Epithelial cell of esophagus (primary cell): Measurements from ENCODE around the gene MCL1.
"Not testable (repeated sequence)": the region's sequence is repeated elsewhere in the genome, so short reads cannot be mapped to it uniquely, and the experiment has no call there.

Experiments used
- DNase-seq: peaks from one replicate; pipeline ENCODE4 v3.0.0; 2010; ENCODE audit warnings: low read depth
- H3K4me3 ChIP-seq: 2 replicates; pipeline ENCODE4 v1.5.1; 2011; ENCODE audit warnings: mild to moderate bottlenecking, low read length, control low read depth
- TF ChIP-seq, protein P1 (sequence below): IDR thresholded peaks from 2 replicates; pipeline ENCODE4 v1.5.1; 2011; ENCODE audit warnings: low read depth, mild to moderate bottlenecking, low read length, control low read depth, inconsistent platforms; ENCODE audit not compliant: insufficient read depth; ENCODE audit errors: missing control alignments

MCL1 gene

DNA sequence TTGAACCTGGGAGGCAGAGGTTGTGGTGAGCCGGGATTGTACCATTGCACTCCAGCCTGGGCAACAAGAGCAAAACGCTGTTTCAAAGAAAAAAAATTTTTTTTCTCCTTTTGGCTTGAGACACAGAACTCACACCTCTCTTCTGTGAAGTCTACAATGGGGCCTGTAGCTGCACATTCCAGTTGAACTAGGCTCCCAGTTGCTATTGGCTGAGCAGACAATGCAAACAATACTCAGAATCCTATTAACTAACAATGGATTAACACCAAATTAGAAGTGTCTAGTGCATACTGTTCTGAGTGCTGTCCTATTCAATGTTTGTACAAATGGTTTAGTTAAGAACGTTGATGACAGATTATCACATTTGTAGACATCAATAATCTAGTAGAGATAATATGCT, 17.6 kb upstream of the MCL1 start:
- no peak for DNase-seq
- no peak overlapping the region for H3K4me3 ChIP-seq
- TF ChIP-seq, protein P1, sequence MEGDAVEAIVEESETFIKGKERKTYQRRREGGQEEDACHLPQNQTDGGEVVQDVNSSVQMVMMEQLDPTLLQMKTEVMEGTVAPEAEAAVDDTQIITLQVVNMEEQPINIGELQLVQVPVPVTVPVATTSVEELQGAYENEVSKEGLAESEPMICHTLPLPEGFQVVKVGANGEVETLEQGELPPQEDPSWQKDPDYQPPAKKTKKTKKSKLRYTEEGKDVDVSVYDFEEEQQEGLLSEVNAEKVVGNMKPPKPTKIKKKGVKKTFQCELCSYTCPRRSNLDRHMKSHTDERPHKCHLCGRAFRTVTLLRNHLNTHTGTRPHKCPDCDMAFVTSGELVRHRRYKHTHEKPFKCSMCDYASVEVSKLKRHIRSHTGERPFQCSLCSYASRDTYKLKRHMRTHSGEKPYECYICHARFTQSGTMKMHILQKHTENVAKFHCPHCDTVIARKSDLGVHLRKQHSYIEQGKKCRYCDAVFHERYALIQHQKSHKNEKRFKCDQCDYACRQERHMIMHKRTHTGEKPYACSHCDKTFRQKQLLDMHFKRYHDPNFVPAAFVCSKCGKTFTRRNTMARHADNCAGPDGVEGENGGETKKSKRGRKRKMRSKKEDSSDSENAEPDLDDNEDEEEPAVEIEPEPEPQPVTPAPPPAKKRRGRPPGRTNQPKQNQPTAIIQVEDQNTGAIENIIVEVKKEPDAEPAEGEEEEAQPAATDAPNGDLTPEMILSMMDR, result no peak

DNA sequence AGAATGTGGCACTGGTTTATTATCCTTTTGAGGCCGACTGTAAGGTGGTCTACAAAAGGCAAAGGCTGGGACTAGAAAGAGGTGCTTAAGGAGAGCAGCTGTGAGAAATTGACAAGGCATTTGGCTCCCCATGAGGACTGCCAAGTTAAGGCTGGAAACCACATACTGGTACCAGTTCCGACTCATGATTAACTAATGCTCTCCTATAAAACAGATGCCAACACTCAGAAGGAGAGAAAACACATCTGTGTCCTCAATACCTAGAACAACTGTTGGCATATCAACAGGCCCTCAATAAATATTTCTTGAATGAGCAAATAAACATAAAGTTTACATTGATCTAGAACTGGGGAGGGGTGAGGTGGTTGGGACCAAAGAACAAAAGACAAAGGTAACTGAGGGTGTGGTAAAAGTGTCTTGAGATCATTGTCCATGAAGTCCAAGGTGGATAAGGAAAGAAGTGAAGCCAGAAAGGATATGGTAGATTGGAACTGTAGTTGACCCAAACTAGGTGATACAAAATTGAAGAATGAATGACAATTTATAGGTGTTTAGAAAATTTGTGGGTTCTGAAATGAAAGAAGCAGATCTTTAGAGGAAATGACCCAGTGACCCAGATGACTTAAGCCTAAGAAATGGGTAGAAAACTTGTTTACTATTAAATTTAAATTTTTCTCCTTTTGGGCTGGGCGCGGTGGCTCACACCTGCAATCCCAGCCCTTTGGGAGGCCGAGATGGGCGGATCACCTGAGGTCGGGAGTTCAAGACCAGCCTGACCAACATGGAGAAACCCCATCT, 16.9 kb upstream of the MCL1 start:
- no peak overlapping the region for H3K4me3 ChIP-seq
- DNase-seq, result peak; percentile 45
- TF ChIP-seq, protein P1, result no peak

DNA sequence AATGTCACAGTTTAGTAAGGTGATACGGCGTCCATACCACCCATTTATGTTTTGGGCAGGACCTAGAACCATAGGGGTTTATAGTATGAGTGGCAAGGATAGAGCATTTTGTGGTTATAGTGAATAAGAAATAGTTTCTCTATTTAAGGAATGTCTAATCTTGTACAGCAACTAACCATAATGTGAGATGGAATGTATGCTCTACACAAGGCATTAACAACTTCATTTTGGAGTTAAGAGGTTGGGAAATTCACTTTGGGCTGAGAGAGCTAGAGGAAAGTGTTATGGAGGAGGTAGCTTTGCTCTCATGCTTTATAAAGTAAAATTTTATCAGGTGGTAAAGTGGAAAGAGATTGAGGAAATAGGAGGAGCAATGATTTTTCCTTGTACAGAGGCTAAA, 3.0 kb upstream of the MCL1 start:
- TF ChIP-seq, protein P1, result no peak

DNA sequence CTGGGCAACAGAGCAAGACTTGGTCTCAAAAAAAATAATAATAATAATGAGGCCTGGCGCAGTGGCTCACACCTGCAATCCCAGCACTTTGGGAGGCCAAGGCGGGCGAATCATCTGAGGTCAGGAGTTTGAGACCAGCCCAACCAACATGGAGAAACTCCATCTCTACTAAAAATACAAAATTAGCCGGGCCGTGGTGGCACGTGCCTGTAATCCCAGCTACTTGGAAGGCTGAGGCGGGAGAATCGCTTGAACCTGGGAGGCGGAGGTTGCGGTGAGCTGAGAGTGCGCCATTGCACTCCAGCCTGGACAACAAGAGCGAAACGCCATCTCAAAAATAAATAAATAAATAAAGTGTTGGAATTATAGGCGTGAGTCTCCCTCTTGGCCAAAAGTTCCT, 2.6 kb upstream of the MCL1 start:
- not testable (repeated sequence) for DNase-seq, H3K4me3 ChIP-seq

More for the DNA sequence above, 3.0 kb upstream of the MCL1 start:
- no peak overlapping the region for H3K4me3 ChIP-seq
- DNase-seq, result no peak

DNA sequence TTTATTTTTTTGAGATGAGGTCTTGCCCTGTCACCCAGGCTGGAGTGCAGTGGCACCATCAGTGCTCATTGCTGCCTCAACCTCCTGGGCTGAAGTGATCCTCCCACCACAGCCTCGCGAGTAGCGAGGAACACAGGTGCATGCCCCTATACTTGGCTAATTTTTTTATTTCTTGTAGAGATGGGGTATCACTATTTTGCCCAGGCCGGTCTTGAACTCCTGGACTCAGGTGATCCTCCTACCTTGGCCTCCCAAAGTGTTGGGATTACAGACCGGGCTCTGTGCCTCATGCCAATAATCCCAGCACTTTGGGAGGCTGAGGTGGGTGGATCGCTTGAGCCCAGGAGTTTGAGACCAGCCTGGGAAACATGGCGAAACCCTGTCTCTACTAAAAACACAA, 2.0 kb upstream of the MCL1 start:
- not testable (repeated sequence) for H3K4me3 ChIP-seq, DNase-seq

DNA sequence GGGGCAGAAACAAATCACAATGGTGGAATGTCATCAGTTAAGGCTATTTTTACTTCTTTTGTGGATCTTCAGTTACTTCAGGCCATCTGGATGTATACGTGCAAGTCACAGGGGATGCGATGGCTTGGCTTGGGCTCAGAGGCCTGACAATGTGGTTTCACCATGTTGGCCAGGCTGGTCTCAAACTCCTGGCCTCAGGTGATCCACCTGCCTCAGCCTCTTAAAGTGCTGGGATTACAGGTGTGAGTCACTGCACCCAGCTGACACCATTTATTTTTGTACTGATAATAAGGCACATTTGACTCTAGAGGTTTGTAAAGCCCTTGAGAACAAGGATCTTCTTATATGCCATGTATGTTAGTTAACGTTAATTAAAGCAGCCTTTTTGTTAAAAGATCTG, 1.6 kb upstream of the MCL1 start:
- not testable (repeated sequence) for H3K4me3 ChIP-seq

DNA sequence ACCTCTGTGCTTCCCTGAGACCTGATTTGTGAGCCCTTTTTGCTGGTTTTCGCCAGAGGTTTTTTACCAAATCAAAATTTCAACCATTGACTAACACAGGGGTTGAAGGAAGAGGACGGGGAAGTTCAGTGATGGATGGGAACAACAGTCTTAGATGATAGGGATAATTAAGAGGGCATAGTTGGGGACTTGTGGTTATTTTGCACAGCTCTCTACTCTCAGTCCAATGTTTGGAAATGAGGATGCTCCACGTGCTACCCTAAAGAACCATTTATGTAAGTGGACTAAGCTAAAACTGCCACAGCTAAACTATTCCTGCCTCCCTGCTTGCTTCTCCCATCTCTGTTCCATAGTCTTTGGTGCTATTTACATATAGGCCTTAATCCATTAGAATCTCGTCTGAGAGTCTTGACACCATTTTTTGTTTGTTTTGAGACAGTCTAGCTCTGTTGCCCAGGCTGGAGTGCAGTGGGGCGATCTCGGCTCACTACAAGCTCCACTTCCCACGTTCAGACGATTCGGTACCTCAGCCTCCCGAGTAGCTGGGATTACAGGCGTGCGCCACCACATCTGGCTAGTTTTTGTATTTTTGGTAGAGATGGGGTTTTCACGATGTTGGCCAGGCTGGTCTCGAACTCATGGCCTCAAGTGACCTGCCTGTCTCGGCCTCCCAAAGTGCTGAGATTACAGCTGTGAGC, 684 bp upstream of the MCL1 start:
- TF ChIP-seq, protein P1, result no peak
- DNase-seq, result no peak
- H3K4me3 ChIP-seq, result peak overlapping the region; percentile 43

More for the DNA sequence above, 1.6 kb upstream of the MCL1 start:
- not testable (repeated sequence) for DNase-seq

DNA sequence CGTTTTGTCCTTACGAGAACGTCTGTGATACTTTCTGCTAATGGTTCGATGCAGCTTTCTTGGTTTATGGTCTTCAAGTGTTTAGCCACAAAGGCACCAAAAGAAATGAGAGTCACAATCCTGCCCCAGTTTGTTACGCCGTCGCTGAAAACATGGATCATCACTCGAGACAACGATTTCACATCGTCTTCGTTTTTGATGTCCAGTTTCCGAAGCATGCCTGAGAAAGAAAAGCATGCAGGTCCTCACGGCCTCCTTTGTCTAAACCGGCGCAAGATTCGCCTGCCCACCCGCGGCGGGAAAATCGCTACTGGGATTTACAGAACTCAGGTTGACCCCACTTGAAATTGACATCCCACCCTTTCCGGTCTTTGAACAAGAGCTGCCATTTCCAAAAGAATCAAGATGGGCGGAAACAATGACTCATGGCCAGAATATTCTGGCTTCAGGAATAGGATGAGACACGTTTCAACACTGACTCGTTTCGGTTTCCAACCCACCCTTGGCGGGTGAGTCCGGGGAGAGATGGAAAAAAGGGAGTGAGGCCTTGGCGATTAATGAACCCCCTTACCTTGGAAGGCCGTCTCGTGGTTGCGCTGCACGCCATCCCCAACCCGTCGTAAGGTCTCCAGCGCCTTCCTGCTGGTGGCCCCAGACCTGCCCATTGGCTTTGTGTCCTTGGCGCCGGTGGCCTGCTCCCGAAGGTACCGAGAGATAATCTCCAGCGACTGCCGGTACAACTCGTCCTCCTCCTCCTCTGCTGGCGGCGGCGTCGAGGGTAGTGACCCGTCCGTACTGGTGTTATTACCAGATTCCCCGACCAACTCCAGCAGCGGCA, 919 bp downstream of the MCL1 start:
- peak overlapping the region; percentile 98 for H3K4me3 ChIP-seq

More for the DNA sequence above, 919 bp downstream of the MCL1 start:
- TF ChIP-seq, protein P1, result no peak
- peak; percentile 79 for DNase-seq
